GM12878 (cell line): Measurements from ENCODE around the gene LIPK. TPM values are rescaled to one million over a fixed set of nuclear protein-coding genes. Genes with fewer than 3 reads are reported as not detected.

Experiments
- ATAC-seq: fragments of 200-7000 bp; cut with Tn5 transposase; 3 replicates; pipeline ENCODE4 v1.9.1; 2020; ENCODE audit warnings: mild to moderate bottlenecking, moderate library complexity
- BruUV-seq: library from RNA; stranded (reverse); fragments of 400-500 nt; replicated peaks from 2 replicates; lab custom pipeline; 2021; lab: Mats Ljungman, UMichigan
- CTCF ChIA-PET: fragments of 300-600 bp; sonication (Branson Sonifier 250); formaldehyde crosslinking; extraction: SDS; loops from one replicate; lab custom pipeline; 2021; ENCODE audit warnings: inconsistent platforms; lab: Yijun Ruan, JAX
- POLR2A ChIA-PET: fragments of 350-600 bp; formaldehyde crosslinking; extraction: SDS; loops from one replicate; lab custom pipeline; 2021; ENCODE audit warnings: inconsistent platforms; lab: Charles Lee
- RAD21 ChIA-PET: fragments of 300-600 bp; sonication (Branson Sonifier 250); formaldehyde crosslinking; loops from one replicate; lab custom pipeline; 2023; ENCODE audit warnings: antibody characterized with exemption; ENCODE audit not compliant: unreplicated experiment; lab: Charles Lee
- SMC1A ChIA-PET: fragments of 300-600 bp; sonication (Branson Sonifier 250); formaldehyde crosslinking; loops from one replicate; lab custom pipeline; 2023; ENCODE audit not compliant: unreplicated experiment, uncharacterized antibody; lab: Charles Lee
- DNase-seq: peaks from one replicate; pipeline ENCODE4 v3.0.0-alpha.2; 2011; ENCODE audit warnings: low read depth, low spot score
- FAIRE-seq: peaks from 3 replicates; lab custom pipeline; 2011; peaks lifted over from hg19 to GRCh38; lab: Jason Lieb, UNC
- H2AFZ ChIP-seq: 2 replicates; pipeline ENCODE4 v1.6.0; 2011; ENCODE audit warnings: low read depth, low read length, control low read depth; ENCODE audit not compliant: control insufficient read depth
- H3K27ac ChIP-seq: 2 replicates; pipeline ENCODE4 v1.5.1; 2011; ENCODE audit warnings: control low read depth; ENCODE audit not compliant: control insufficient read depth, insufficient read depth
- H3K27me3 ChIP-seq, 2 experiments: replicated peaks in 1 of 2; 2 replicates each; pipeline versions ENCODE4 v1.6.0 to v1.6.1; 2011; ENCODE audit warnings: low read length in 1 of 2; ENCODE audit not compliant: control insufficient read depth in 2 of 2, insufficient read depth in 2 of 2
- H3K36me3 ChIP-seq, 2 experiments: 2 replicates each; pipeline ENCODE4 v1.5.1; 2011; ENCODE audit warnings: low read length in 1 of 2; ENCODE audit not compliant: control insufficient read depth in 2 of 2, insufficient read depth in 2 of 2
- H3K4me1 ChIP-seq: 2 replicates; pipeline ENCODE4 v1.6.1; 2011; ENCODE audit warnings: mild to moderate bottlenecking, low read length, moderate library complexity, mixed read lengths; ENCODE audit not compliant: control insufficient read depth, insufficient read depth
- H3K4me2 ChIP-seq: 2 replicates; pipeline ENCODE4 v1.6.0; 2011; ENCODE audit warnings: control low read depth; ENCODE audit not compliant: control insufficient read depth, insufficient read depth
- H3K4me3 ChIP-seq: fragments of 200-600 bp; sonication (generic); 2 replicates; pipeline ENCODE4 v1.5.1; 2016
- H3K79me2 ChIP-seq: 2 replicates; pipeline ENCODE4 v1.6.0; 2011; ENCODE audit warnings: low read length; ENCODE audit not compliant: control insufficient read depth, insufficient read depth
- H3K9ac ChIP-seq: 2 replicates; pipeline ENCODE4 v1.8.0; 2011; ENCODE audit warnings: low read length, control low read depth, mixed read lengths; ENCODE audit not compliant: control insufficient read depth, insufficient read depth
- H3K9me3 ChIP-seq: replicated peaks from 3 replicates; pipeline ENCODE4 v1.5.1; 2011; ENCODE audit warnings: mild to moderate bottlenecking, low read length; ENCODE audit not compliant: control insufficient read depth, insufficient read depth
- H4K20me1 ChIP-seq: 2 replicates; pipeline ENCODE4 v1.6.0; 2011; ENCODE audit not compliant: control insufficient read depth, insufficient read depth
- BHLHE40 ChIP-seq, 2 experiments: fragments of 450-650 bp in 1 of 2; IDR thresholded peaks; 2 replicates each; pipeline ENCODE4 v1.6.1; 2011 to 2017; ENCODE audit warnings: low read depth in 2 of 2, borderline replicate concordance in 1 of 2, improper control_type of control experiment in 1 of 2, low read length in 1 of 2, mild to moderate bottlenecking in 1 of 2
- CBX5 ChIP-seq: sonication (generic); IDR thresholded peaks from 2 replicates; pipeline ENCODE4 v1.6.1; 2016; ENCODE audit warnings: low read depth, moderate library complexity, mild to moderate bottlenecking, inconsistent platforms
- CHD2 ChIP-seq: IDR thresholded peaks from 2 replicates; pipeline ENCODE4 v1.6.1; 2011; ENCODE audit warnings: low read depth, low read length, improper control_type of control experiment, borderline replicate concordance
- ETV6 ChIP-seq, 2 experiments: fragments of 450-650 bp in 1 of 2; IDR thresholded peaks in 1 of 2; conservative IDR thresholded peaks in 1 of 2; 2 replicates each; pipeline ENCODE4 v1.6.1; 2014; ENCODE audit warnings: antibody characterized with exemption in 1 of 2, borderline replicate concordance in 1 of 2, low read depth in 1 of 2, mild to moderate bottlenecking in 1 of 2, moderate library complexity in 1 of 2
- MTA2 ChIP-seq: fragments of 450-650 bp; IDR thresholded peaks from 2 replicates; pipeline ENCODE4 v1.6.1; 2016; ENCODE audit warnings: low read depth, mild to moderate bottlenecking, moderate library complexity
- RAD21 ChIP-seq: IDR thresholded peaks from 2 replicates; pipeline ENCODE4 v1.6.1; 2011; ENCODE audit warnings: mild to moderate bottlenecking, low read depth, low read length, moderate library complexity; ENCODE audit not compliant: insufficient read depth
- RUNX3 ChIP-seq: IDR thresholded peaks from 2 replicates; pipeline ENCODE4 v1.6.1; 2012; ENCODE audit warnings: low read length, inconsistent platforms
- SMC3 ChIP-seq: IDR thresholded peaks from 2 replicates; pipeline ENCODE4 v1.6.1; 2011; ENCODE audit warnings: low read length, improper control_type of control experiment, borderline replicate concordance
- TCF12 ChIP-seq: IDR thresholded peaks from 2 replicates; pipeline ENCODE4 v1.6.1; 2011; ENCODE audit warnings: low read depth, mild to moderate bottlenecking, low read length
- ZNF207 ChIP-seq: fragments of 450-650 bp; IDR thresholded peaks from 2 replicates; pipeline ENCODE4 v1.6.1; 2014; ENCODE audit warnings: antibody characterized with exemption, mild to moderate bottlenecking, borderline replicate concordance
- WGBS: methylation state at CpG from one replicate; pipeline ENCODE4 v1.1.6; 2016; ENCODE audit warnings: low lambda C conversion rate; ENCODE audit not compliant: insufficient replicate concordance, insufficient coverage; ENCODE audit errors: missing lambda C conversion rate; 5-methylcytosine and 5-hydroxymethylcytosine counted together
- in situ Hi-C: fragments of 300-500 bp; cut with MboI; formaldehyde crosslinking; loops from 9 replicates; pipeline ENCODE4 v1.14.3; 2018; ENCODE audit warnings: mixed read lengths
- intact Hi-C: fragments of 100-400 bp; cut with micrococcal nuclease; formaldehyde crosslinking; loops from one replicate; pipeline ENCODE4 v1.14.2; 2022; ENCODE audit not compliant: unreplicated experiment
- polyA plus RNA-seq, 11 experiments: library from polyadenylated mRNA; depleted of rRNA in 4 of 11; unstranded in 6 of 11; stranded (reverse) in 5 of 11; fragments of >200 nt; fragmentation: Nextera tagmentation in 4 of 11; fragmentation: Illumina TruSeq in 1 of 11; extraction: Ambion mirVana in 4 of 11; extraction: Trizol in 1 of 11; gene quantifications; 1 replicate in 1 of 11; 2 replicates in 10 of 11; pipeline versions ENCODE4 v1.2.1 to v1.2.3, GENCODE V29; 2011 to 2016; ENCODE audit warnings: inconsistent platforms in 2 of 11, missing spikeins in 2 of 11, low read depth in 1 of 11
- total RNA-seq, 4 experiments: library from RNA; depleted of rRNA in 3 of 4; stranded (reverse); fragments of >200 nt in 3 of 4; fragmentation: Illumina TruSeq in 1 of 4; extraction: Trizol in 1 of 4; gene quantifications; 2 replicates each; pipeline versions ENCODE4 v1.2.1 to v1.2.3, GENCODE V29; 2013 to 2021
- TF ChIP-seq, protein P1 (sequence below): IDR thresholded peaks from 2 replicates; pipeline ENCODE4 v1.6.1; 2012; ENCODE audit warnings: improper control_type of control experiment, low read depth, low read length; ENCODE audit not compliant: insufficient replicate concordance
- TF ChIP-seq, protein P2 (sequence below): fragments of 450-650 bp; IDR thresholded peaks from 2 replicates; pipeline ENCODE4 v1.6.1; 2016; ENCODE audit warnings: mild to moderate bottlenecking
- TF ChIP-seq, protein P3 (sequence below), 3 experiments: IDR thresholded peaks in 2 of 3; conservative IDR thresholded peaks in 1 of 3; 2 replicates each; pipeline ENCODE4 v1.5.1; 2011; ENCODE audit warnings: low read depth in 3 of 3, low read length in 3 of 3, mild to moderate bottlenecking in 3 of 3, control low read depth in 2 of 3, moderate library complexity in 2 of 3, inconsistent platforms in 1 of 3, mixed read lengths in 1 of 3; ENCODE audit not compliant: control insufficient read depth in 2 of 3, insufficient read depth in 1 of 3; ENCODE audit errors: extremely low read depth in 1 of 3

The LIPK gene
- total and polyA plus RNA-seq, 10 of the 15 experiments (the other 5 are each of a cell fraction or from before 2014, with no cell fraction given) = not detected

DNA sequence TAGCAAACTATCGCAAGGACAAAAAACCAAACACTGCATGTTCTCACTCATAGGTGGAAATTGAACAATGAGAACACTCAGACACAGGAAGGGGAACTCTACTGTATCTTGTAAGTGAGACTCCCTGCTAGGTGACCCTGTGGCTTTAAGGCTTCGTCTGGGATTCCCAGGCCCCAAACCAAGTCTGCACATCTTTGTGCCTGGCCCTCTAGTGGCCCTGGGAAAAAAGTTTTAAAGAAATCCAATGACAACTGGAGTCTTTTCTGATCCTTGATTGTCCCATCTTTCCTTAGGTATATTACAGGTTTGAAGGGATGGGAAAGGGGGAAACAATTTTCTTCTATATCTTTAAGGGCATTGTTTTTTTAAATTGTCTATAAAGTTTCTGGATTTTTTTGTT, 85.9 kb downstream of the LIPK start:
- peak; percentile 17 for DNase-seq
- CTCF ChIA-PET = interaction anchor here (0.6 to 1.6 kb wide), 8 partner anchors 17 to 93 kb away, joined by 3 to 7 read pairs (median 4); no protein-coding TSS in a partner anchor
- ATAC-seq = peak; percentile 91
- H3K4me1 ChIP-seq = peaks cover 7% of the 10 kb centered on the region; the same call in 1 of the 2 replicates
- FAIRE-seq = no peak
- in situ Hi-C loops = no loop called here
- no peak overlapping the region for H3K4me2 ChIP-seq
- no peak overlapping the region for H3K9ac ChIP-seq
- SMC1A ChIA-PET = interaction anchor here (0.9 to 1.2 kb wide), 2 partner anchors 13 to 48 kb away, joined by 3 to 4 read pairs; no protein-coding TSS in a partner anchor
- no peak overlapping the region for H2AFZ ChIP-seq
- H3K27ac ChIP-seq = no peak overlapping the region
- POLR2A ChIA-PET = no interaction called here
- H4K20me1 ChIP-seq = no peaks in the 10 kb centered on the region
- RAD21 ChIA-PET = interaction anchor here (1.0 to 2.1 kb wide), 2 partner anchors 27 to 64 kb away, joined by 4 to 7 read pairs; no protein-coding TSS in a partner anchor
- no peak overlapping the region for H3K4me3 ChIP-seq
- WGBS = 43% methylated on average over 2 of the region's 2 CpGs
- intact Hi-C loops = loop anchor here (1.0 to 5.0 kb wide), 3 partner anchors 35 to 227 kb away; no protein-coding TSS in a partner anchor
- BruUV-seq = no TSS peak
- no peaks in the 10 kb centered on the region for H3K27me3 ChIP-seq
- H3K79me2 ChIP-seq = no peaks in the 10 kb centered on the region
- H3K36me3 ChIP-seq = no peaks in the 10 kb centered on the region
- no peaks in the 10 kb centered on the region for H3K9me3 ChIP-seq
- TF ChIP-seq, protein P1, sequence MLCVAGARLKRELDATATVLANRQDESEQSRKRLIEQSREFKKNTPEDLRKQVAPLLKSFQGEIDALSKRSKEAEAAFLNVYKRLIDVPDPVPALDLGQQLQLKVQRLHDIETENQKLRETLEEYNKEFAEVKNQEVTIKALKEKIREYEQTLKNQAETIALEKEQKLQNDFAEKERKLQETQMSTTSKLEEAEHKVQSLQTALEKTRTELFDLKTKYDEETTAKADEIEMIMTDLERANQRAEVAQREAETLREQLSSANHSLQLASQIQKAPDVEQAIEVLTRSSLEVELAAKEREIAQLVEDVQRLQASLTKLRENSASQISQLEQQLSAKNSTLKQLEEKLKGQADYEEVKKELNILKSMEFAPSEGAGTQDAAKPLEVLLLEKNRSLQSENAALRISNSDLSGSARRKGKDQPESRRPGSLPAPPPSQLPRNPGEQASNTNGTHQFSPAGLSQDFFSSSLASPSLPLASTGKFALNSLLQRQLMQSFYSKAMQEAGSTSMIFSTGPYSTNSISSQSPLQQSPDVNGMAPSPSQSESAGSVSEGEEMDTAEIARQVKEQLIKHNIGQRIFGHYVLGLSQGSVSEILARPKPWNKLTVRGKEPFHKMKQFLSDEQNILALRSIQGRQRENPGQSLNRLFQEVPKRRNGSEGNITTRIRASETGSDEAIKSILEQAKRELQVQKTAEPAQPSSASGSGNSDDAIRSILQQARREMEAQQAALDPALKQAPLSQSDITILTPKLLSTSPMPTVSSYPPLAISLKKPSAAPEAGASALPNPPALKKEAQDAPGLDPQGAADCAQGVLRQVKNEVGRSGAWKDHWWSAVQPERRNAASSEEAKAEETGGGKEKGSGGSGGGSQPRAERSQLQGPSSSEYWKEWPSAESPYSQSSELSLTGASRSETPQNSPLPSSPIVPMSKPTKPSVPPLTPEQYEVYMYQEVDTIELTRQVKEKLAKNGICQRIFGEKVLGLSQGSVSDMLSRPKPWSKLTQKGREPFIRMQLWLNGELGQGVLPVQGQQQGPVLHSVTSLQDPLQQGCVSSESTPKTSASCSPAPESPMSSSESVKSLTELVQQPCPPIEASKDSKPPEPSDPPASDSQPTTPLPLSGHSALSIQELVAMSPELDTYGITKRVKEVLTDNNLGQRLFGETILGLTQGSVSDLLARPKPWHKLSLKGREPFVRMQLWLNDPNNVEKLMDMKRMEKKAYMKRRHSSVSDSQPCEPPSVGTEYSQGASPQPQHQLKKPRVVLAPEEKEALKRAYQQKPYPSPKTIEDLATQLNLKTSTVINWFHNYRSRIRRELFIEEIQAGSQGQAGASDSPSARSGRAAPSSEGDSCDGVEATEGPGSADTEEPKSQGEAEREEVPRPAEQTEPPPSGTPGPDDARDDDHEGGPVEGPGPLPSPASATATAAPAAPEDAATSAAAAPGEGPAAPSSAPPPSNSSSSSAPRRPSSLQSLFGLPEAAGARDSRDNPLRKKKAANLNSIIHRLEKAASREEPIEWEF = no peak
- TF ChIP-seq RUNX3 (peak; percentile 66), CHD2 (no peak), SMC3 (peak; percentile 59; the same call in 1 of the 2 replicates), BHLHE40 (IDR thresholded peaks at IDR 0.05; ENCODE audit: borderline replicate concordance in 1 of 2, low read depth in 2 of 2, low read length in 1 of 2) (no peak), CBX5 (no peak), ZNF207 (no peak), MTA2 (no peak), TCF12 (no peak), RAD21 (peak; percentile 56), ETV6 (conservative IDR thresholded peaks at IDR 0.05 in 1 of 2, IDR thresholded peaks at IDR 0.05 in 1 of 2; ENCODE audit: borderline replicate concordance in 1 of 2, low read depth in 1 of 2) (peak in 1 of 2 experiments; percentile 43; a peak in 1 of 4 replicates)
- TF ChIP-seq, protein P2, sequence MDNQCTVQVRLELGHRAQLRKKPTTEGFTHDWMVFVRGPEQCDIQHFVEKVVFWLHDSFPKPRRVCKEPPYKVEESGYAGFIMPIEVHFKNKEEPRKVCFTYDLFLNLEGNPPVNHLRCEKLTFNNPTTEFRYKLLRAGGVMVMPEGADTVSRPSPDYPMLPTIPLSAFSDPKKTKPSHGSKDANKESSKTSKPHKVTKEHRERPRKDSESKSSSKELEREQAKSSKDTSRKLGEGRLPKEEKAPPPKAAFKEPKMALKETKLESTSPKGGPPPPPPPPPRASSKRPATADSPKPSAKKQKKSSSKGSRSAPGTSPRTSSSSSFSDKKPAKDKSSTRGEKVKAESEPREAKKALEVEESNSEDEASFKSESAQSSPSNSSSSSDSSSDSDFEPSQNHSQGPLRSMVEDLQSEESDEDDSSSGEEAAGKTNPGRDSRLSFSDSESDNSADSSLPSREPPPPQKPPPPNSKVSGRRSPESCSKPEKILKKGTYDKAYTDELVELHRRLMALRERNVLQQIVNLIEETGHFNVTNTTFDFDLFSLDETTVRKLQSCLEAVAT = no peak
- TF ChIP-seq, protein P3, sequence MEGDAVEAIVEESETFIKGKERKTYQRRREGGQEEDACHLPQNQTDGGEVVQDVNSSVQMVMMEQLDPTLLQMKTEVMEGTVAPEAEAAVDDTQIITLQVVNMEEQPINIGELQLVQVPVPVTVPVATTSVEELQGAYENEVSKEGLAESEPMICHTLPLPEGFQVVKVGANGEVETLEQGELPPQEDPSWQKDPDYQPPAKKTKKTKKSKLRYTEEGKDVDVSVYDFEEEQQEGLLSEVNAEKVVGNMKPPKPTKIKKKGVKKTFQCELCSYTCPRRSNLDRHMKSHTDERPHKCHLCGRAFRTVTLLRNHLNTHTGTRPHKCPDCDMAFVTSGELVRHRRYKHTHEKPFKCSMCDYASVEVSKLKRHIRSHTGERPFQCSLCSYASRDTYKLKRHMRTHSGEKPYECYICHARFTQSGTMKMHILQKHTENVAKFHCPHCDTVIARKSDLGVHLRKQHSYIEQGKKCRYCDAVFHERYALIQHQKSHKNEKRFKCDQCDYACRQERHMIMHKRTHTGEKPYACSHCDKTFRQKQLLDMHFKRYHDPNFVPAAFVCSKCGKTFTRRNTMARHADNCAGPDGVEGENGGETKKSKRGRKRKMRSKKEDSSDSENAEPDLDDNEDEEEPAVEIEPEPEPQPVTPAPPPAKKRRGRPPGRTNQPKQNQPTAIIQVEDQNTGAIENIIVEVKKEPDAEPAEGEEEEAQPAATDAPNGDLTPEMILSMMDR (IDR thresholded peaks at IDR 0.05 in 2 of 3, conservative IDR thresholded peaks at IDR 0.05 in 1 of 3; ENCODE audit: control insufficient read depth in 2 of 3, extremely low read depth in 1 of 3, insufficient read depth in 1 of 3, low read depth in 3 of 3, low read length in 3 of 3) = peak; percentile 44 to 57 (median 52)
